Body of pancreas (tissue), 4 donors: ENCODE data around the gene ANKRD13B. TPM values are rescaled to one million over a fixed set of nuclear protein-coding genes. Genes with fewer than 3 reads are reported as not detected.

Source experiments
- ATAC-seq: fragments of 150-250 bp; one replicate; pipeline ENCODE4 v1.9.1; 2016
- DNase-seq, 4 donors: peaks; one replicate each; pipeline ENCODE4 v3.0.0-alpha.2; 2019
- H3K27ac ChIP-seq, 4 donors: fragments of 200-600 bp; sonication (generic); 1 replicate in 3 of 4; 2 replicates in 1 of 4; pipeline versions ENCODE4 v1.5.1 to v1.6.1; 2016 to 2019; ENCODE audit warnings: mild to moderate bottlenecking in 1 of 4, mixed read lengths in 1 of 4, moderate library complexity in 1 of 4
- H3K27me3 ChIP-seq, 2 donors: fragments of 200-600 bp; sonication (generic); one replicate each; pipeline ENCODE4 v1.6.0; 2016; ENCODE audit warnings: mild to moderate bottlenecking in 1 of 2
- H3K36me3 ChIP-seq, 2 donors: fragments of 200-600 bp; sonication (generic); replicated peaks in 1 of 2; 2 replicates each; pipeline ENCODE4 v1.5.1; 2016; ENCODE audit warnings: low read depth in 2 of 2; ENCODE audit not compliant: insufficient read depth in 1 of 2
- H3K4me1 ChIP-seq: fragments of 200-600 bp; sonication (generic); one replicate; pipeline ENCODE4 v1.6.0; 2016
- H3K4me3 ChIP-seq, 2 donors: fragments of 200-600 bp; sonication (generic); 1 replicate in 1 of 2; 2 replicates in 1 of 2; pipeline ENCODE4 v1.5.1; 2016 to 2019
- H3K9me3 ChIP-seq, 3 donors: fragments of 200-600 bp; sonication (generic); 1 replicate in 2 of 3; 2 replicates in 1 of 3; pipeline ENCODE4 v1.5.1; 2016
- POLR2A ChIP-seq, 3 donors: fragments of 450-650 bp; IDR thresholded peaks; one replicate each; pipeline ENCODE4 v1.6.1; 2016; ENCODE audit warnings: antibody characterized with exemption in 3 of 3, mild to moderate bottlenecking in 2 of 3
- WGBS, 2 donors: methylation state at CpG; one replicate each; pipeline ENCODE4 v1.1.5; 2017; 5-methylcytosine and 5-hydroxymethylcytosine counted together
- intact Hi-C: fragments of 100-400 bp; cut with DNase I; formaldehyde crosslinking; loops from one replicate; pipeline ENCODE4 v1.15.1; 2023
- total RNA-seq, 2 donors: library from RNA; depleted of rRNA; stranded (reverse); fragments of >200 nt; gene quantifications; one replicate each; pipeline ENCODE4 v1.1.0, GENCODE V29; 2016
- TF ChIP-seq, protein P1 (sequence below), 7 experiments: fragments of 450-650 bp in 4 of 7; fragments of 200-600 bp in 3 of 7; sonication (generic) in 3 of 7; IDR thresholded peaks; one replicate each; pipeline ENCODE4 v1.5.1; 2016 to 2019; ENCODE audit warnings: antibody characterized with exemption in 7 of 7

ANKRD13B gene
- total RNA-seq, 2 donors from 2014 or later, result 4.3 to 8.0 TPM

DNA sequence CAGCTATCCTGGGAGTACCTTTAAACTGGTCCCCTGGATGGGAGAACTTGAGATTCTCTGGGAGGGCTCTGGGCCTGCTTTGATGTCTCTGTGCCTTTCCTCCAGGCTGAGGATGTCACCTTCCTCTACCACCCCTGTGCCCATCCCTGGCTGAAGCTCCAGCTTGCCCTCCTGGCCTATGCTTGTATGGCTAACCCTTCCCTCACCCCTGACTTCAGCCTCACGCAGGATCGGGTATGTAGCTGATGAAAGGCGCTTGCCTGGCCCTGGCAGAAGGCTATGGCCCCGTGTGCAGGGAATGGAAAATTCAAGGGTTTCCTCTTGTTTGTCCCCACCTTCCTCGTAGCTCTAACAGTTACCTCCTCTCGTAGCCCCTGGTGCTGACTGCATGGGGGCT is 21.4 kb upstream of the ANKRD13B start:
- TF ChIP-seq, protein P1, sequence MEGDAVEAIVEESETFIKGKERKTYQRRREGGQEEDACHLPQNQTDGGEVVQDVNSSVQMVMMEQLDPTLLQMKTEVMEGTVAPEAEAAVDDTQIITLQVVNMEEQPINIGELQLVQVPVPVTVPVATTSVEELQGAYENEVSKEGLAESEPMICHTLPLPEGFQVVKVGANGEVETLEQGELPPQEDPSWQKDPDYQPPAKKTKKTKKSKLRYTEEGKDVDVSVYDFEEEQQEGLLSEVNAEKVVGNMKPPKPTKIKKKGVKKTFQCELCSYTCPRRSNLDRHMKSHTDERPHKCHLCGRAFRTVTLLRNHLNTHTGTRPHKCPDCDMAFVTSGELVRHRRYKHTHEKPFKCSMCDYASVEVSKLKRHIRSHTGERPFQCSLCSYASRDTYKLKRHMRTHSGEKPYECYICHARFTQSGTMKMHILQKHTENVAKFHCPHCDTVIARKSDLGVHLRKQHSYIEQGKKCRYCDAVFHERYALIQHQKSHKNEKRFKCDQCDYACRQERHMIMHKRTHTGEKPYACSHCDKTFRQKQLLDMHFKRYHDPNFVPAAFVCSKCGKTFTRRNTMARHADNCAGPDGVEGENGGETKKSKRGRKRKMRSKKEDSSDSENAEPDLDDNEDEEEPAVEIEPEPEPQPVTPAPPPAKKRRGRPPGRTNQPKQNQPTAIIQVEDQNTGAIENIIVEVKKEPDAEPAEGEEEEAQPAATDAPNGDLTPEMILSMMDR (IDR thresholded peaks at IDR 0.05), result no peak
- no peak for TF ChIP-seq POLR2A (IDR thresholded peaks at IDR 0.05)
- WGBS, 2 donors, result 91% methylated on average over 6 of the region's 6 CpGs
- ATAC-seq (no peak), DNase-seq (peak in 1 of 4 donors; percentile 3)
- no peaks in the 10 kb centered on the region for H3K27me3 ChIP-seq
- no peaks in the 10 kb centered on the region for H3K9me3 ChIP-seq
- H3K36me3 ChIP-seq, result peaks cover 0 to 3% of the 10 kb centered on the region in 2 donors
- no peak overlapping the region for H3K27ac ChIP-seq
- intact Hi-C loops, result no loop called here
- H3K4me1 ChIP-seq, result peaks cover 59% of the 10 kb centered on the region
- no peak overlapping the region for H3K4me3 ChIP-seq

DNA sequence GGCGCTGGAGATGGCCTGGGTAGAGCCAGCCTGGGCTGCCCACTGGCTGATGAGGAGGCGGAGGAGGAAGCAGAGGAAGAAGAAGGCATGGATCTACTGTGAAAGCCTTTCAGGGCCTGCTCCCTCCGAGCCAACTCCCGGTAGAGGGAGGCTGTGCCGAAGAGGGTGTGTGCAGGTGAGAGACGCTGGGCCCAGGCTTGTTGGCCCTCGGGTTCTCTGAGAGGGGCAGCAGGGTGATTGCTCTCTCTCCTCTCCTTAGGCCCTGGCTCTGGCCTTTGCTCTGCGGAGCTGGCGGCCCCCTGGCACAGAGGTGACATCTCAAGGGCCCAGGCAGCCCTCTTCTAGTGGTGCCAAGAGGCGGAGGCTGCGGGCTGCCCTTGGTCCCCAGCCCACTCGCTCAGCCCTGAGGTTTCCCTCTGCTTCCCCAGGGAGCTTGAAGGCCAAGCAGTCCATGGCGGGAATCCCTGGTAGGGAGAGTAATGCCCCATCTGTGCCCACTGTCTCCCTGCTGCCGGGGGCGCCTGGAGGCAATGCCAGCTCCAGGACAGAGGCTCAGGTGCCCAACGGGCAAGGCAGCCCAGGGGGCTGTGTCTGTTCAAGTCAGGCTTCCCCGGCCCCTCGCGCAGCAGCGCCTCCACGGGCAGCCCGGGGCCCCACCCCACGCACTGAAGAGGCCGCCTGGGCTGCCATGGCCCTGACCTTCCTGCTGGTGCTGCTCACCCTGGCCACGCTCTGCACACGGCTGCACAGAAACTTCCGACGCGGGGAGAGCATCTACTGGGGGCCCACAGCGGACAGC is 20.9 kb upstream of the ANKRD13B start:
- Histone ChIP-seq H3K4me1 (peaks cover 57% of the 10 kb centered on the region), H3K36me3 (peaks cover 0 to 3% of the 10 kb centered on the region in 2 donors), H3K9me3 (no peaks in the 10 kb centered on the region), H3K4me3 (no peak overlapping the region), H3K27ac (peak overlapping the region in 2 of 4 donors; percentile 36 to 37), H3K27me3 (no peaks in the 10 kb centered on the region)
- intact Hi-C loops, result no loop called here
- ATAC-seq (no peak), DNase-seq (peak; percentile 8 to 28 (median 18))
- 43 to 80% methylated on average over 6 to 30 of the region's 30 CpGs for WGBS, 2 donors
- TF ChIP-seq, protein P1 (IDR thresholded peaks at IDR 0.05), result no peak
- no peak for TF ChIP-seq POLR2A (IDR thresholded peaks at IDR 0.05)

DNA sequence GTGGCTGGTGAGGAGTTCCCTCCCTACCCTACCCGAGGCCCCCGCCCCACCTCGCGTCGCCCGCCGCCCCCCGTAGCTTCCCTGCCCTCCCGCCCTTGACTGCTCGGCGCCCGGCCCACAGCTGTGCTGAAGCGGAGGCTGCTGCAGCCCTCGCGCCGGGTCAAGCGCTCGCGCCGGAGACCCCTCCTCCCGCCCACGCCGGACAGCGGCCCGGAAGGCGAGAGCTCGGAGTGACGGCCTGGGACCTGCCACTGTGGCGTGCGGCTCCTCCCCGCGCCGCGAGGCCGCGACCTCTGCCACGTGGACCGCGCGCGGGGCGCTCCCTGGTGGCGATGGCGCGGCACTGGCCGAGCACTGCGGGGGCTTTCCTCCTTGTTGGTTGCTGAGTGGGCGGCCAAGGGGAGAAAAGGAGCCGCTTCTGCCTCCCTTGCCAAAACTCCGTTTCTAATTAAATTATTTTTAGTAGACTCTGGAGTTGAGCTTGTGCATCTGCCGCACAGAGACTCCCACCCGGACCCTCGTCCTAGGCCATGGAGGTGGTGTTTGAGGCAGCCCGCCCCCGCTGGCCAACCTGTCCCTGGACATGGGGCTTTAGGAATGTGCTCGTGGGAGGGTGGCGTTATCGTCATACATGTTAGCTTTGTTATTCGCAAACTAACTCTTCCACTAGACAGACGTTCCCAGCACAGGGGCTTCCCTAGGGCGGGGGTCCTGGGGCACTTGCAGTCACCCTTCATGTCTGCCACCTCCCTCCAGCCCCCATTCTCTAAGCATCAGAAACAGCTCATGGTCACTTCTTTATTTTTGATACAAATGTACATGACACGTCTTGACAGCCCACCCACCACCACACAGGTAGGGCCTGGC is 20.0 kb upstream of the ANKRD13B start:
- intact Hi-C loops, result no loop called here
- peak; percentile 39 for ATAC-seq
- DNase-seq, result peak; percentile 55 to 73 (median 62)
- H3K4me3 ChIP-seq, result no peak overlapping the region
- H3K9me3 ChIP-seq, result no peaks in the 10 kb centered on the region
- H3K27ac ChIP-seq, result peak overlapping the region in 2 of 4 donors; percentile 36 to 37
- 33 to 79% methylated on average over 4 to 49 of the region's 62 CpGs for WGBS, 2 donors
- H3K36me3 ChIP-seq, result peaks cover 0 to 3% of the 10 kb centered on the region in 2 donors
- no peaks in the 10 kb centered on the region for H3K27me3 ChIP-seq
- H3K4me1 ChIP-seq, result peaks cover 49% of the 10 kb centered on the region
- TF ChIP-seq POLR2A (IDR thresholded peaks at IDR 0.05), result no peak
- TF ChIP-seq, protein P1 (IDR thresholded peaks at IDR 0.05), result peak; percentile 57 to 73 (median 65)

DNA sequence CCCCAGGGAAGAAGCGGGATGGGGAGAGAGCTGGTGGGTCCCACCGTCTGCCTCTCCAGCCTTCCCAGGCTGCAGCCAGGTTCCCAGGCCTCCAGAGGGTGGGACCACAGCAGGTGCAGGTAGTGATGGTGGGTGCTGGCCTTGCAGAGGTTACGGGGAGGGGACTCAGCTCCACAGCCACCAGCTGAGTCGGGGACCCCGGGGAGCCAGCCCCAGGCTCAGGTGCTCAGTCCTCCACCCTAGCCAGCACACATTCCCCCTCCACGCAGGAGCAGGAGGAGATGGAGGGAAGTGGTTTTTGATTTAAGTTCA is 19.4 kb upstream of the ANKRD13B start:
- 71 to 75% methylated on average over 3 to 6 of the region's 6 CpGs for WGBS, 2 donors
- H3K36me3 ChIP-seq, result peaks cover 0 to 3% of the 10 kb centered on the region in 2 donors
- intact Hi-C loops, result no loop called here
- no peak overlapping the region for H3K4me3 ChIP-seq
- H3K27me3 ChIP-seq, result no peaks in the 10 kb centered on the region
- no peak overlapping the region for H3K27ac ChIP-seq
- H3K9me3 ChIP-seq, result no peaks in the 10 kb centered on the region
- H3K4me1 ChIP-seq, result peaks cover 48% of the 10 kb centered on the region
- DNase-seq (peak in 2 of 4 donors; percentile 2 to 10), ATAC-seq (no peak)
- TF ChIP-seq POLR2A (IDR thresholded peaks at IDR 0.05), result no peak
- TF ChIP-seq, protein P1 (IDR thresholded peaks at IDR 0.05), result no peak
